ENCODE measurements around the gene ADAMTSL3.

GRCh38 chr15:83842281-83842680 is 188.4 kb downstream of the ADAMTSL3 start:
- no peak for TF ChIP-seq CTCF (IDR thresholded peaks at IDR 0.05)
- TF ChIP-seq POLR2A (IDR thresholded peaks at IDR 0.05), result no peak
